ENCODE measurements around the gene AHSP.
A peak's percentile ranks its signal among the peaks of the same experiment; 100 is the strongest.

The AHSP gene

GRCh38 chr16:31484491-31485171 is 43.1 kb upstream of the AHSP start:
- no peak overlapping the region for H3K4me3 ChIP-seq (ENCODE audit: low read depth, low read length)
- TF ChIP-seq CTCF (IDR thresholded peaks at IDR 0.05; ENCODE audit: insufficient read depth, low read length, missing control alignments), result no peak
- ChIA-PET CTCF (interaction anchor here (1.0 kb wide), 1 partner anchor 12 kb away, joined by 3 read pairs; no protein-coding TSS in a partner anchor), POLR2A (interaction anchor here (0.9 kb wide), 1 partner anchor 10 kb away, joined by 3 read pairs; no protein-coding TSS in a partner anchor)
- no peak for DNase-seq (ENCODE audit: low read depth, low spot score)

- ChIA-PET CTCF (interaction anchor here (1.0 to 2.8 kb wide), 3 partner anchors 11 to 25 kb away, joined by 3 to 11 read pairs (median 10); partner anchors contain the start of gene ARMC5), POLR2A (interaction anchor here (0.9 to 1.0 kb wide), 2 partner anchors 11 to 25 kb away, joined by 3 read pairs; no protein-coding TSS in a partner anchor)
- no peak for DNase-seq (ENCODE audit: low read depth, low spot score)
- H3K4me3 ChIP-seq (ENCODE audit: low read depth, low read length), result no peak overlapping the region
- no peak for TF ChIP-seq CTCF (IDR thresholded peaks at IDR 0.05; ENCODE audit: insufficient read depth, low read length, missing control alignments)
Observed at GRCh38 chr16:31485571-31485970, 42.1 kb upstream of the AHSP start.

- no peak for TF ChIP-seq CTCF (IDR thresholded peaks at IDR 0.05; ENCODE audit: insufficient read depth, low read length, missing control alignments)
- H3K4me3 ChIP-seq (ENCODE audit: low read depth, low read length), result no peak overlapping the region
- DNase-seq (ENCODE audit: low read depth, low spot score), result no peak
- ChIA-PET POLR2A (interaction anchor here (1.0 kb wide), 1 partner anchor 24 kb away, joined by 3 read pairs; no protein-coding TSS in a partner anchor), CTCF (interaction anchor here (1.5 to 2.8 kb wide), 3 partner anchors 11 to 383 kb away, joined by 4 to 11 read pairs (median 10); partner anchors contain the start of gene ARMC5)
Observed at GRCh38 chr16:31486045-31486444, 41.7 kb upstream of the AHSP start.

GRCh38 chr16:31487071-31487719 is 40.5 kb upstream of the AHSP start:
- POLR2A ChIA-PET, result interaction anchor here (1.1 to 2.4 kb wide), 3 partner anchors 13 to 226 kb away, joined by 4 to 8 read pairs (median 5); partner anchors contain the start of gene RUSF1
- CTCF ChIA-PET, result interaction anchor here (1.5 to 2.8 kb wide), 3 partner anchors 12 to 381 kb away, joined by 4 to 11 read pairs (median 10); partner anchors contain the start of gene ARMC5
- peak overlapping the region; percentile 55 for H3K4me3 ChIP-seq (ENCODE audit: low read depth, low read length)
- TF ChIP-seq CTCF (IDR thresholded peaks at IDR 0.05; ENCODE audit: insufficient read depth, low read length, missing control alignments), result no peak
- DNase-seq (ENCODE audit: low read depth, low spot score), result no peak

DNA sequence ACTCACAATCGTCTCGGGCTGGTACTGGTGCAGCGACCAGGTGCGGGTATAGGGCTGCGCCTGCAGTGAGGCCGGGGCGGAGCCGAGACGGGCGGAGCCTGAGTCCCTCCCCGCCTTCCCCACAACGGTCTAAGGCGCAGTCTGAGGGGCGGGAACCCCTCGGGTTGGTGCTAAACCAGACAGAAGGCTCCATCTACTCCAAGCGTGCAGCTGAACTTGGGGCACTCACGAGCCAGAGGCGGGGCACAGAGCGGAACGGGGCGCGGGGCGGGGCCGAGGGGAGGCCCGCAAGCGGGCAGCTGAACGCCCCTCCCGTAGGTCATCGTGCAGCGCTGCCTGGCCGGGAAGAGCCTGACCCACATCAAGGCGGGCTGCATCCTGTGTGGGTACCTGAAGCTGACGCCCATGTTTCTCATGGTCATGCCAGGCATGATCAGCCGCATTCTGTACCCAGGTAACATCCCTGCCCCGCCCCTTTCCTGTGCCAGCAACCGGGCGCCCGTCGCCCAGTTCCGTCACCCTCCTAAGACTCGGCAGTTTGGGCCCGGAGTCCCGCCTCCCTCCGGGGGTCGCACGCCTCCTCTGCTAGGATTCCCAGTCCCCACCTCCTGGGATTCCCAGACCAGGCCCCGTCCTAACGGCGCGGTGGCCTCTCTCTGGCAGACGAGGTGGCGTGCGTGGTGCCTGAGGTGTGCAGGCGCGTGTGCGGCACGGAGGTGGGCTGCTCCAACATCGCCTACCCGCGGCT is 39.8 kb upstream of the AHSP start:
- ChIA-PET CTCF (interaction anchor here (1.3 to 2.8 kb wide), 4 partner anchors 9 to 381 kb away, joined by 4 to 11 read pairs (median 7); partner anchors contain the start of gene ARMC5), POLR2A (interaction anchor here (1.1 to 2.4 kb wide), 5 partner anchors 13 to 225 kb away, joined by 4 to 8 read pairs (median 6); partner anchors contain the start of gene RUSF1)
- H3K4me3 ChIP-seq (ENCODE audit: low read depth, low read length), result peak overlapping the region; percentile 55
- no peak for DNase-seq (ENCODE audit: low read depth, low spot score)
- TF ChIP-seq CTCF (IDR thresholded peaks at IDR 0.05; ENCODE audit: insufficient read depth, low read length, missing control alignments), result no peak
